HepG2 (cell line): ENCODE results near the gene MAP3K20. TPM values are rescaled to one million over a fixed set of nuclear protein-coding genes. Genes with fewer than 3 reads are reported as not detected.
"Not testable (repeated sequence)": the region's sequence is repeated elsewhere in the genome, so short reads cannot be mapped to it uniquely, and the experiment has no call there.

Experiments
- ATAC-seq: fragments of 200-7000 bp; cut with Tn5 transposase; 3 replicates; pipeline ENCODE4 v1.9.1; 2020; ENCODE audit warnings: mild to moderate bottlenecking, moderate library complexity
- BruUV-seq: library from RNA; stranded (reverse); fragments of 400-500 nt; replicated peaks from 2 replicates; lab custom pipeline; 2021; lab: Mats Ljungman, UMichigan
- CTCF ChIA-PET: fragments of 300-600 bp; formaldehyde crosslinking; extraction: SDS; loops from one replicate; lab custom pipeline; 2021; ENCODE audit warnings: low total read pairs, inconsistent platforms, low intra/inter-chr PET ratio; lab: Yijun Ruan, JAX
- POLR2A ChIA-PET: fragments of 350-600 bp; sonication (Branson Sonifier 250); formaldehyde crosslinking; loops from one replicate; lab custom pipeline; 2020; ENCODE audit warnings: antibody characterized with exemption, inconsistent platforms; lab: Yijun Ruan, JAX
- DNase-seq: peaks from one replicate; pipeline ENCODE4 v3.0.0-alpha.2; 2015; ENCODE audit warnings: low spot score
- FAIRE-seq: peaks from 3 replicates; lab custom pipeline; 2011; peaks lifted over from hg19 to GRCh38; lab: Jason Lieb, UNC
- H2AFZ ChIP-seq: one replicate; pipeline ENCODE4 v1.6.1; 2011; ENCODE audit warnings: low read length, inconsistent platforms
- H3K27ac ChIP-seq: fragments of 300-600 bp; 3 replicates; pipeline ENCODE4 v1.8.0; 2011; ENCODE audit warnings: mixed run types, mild to moderate bottlenecking, mixed read lengths, low read length, inconsistent platforms; ENCODE audit not compliant: insufficient read depth; ENCODE audit errors: extremely low read length
- H3K27me3 ChIP-seq, 2 experiments: fragments of 200-600 bp in 1 of 2; 2 replicates in 1 of 2; 3 replicates in 1 of 2; pipeline versions ENCODE4 v1.6.0 to v1.8.0; 2011; ENCODE audit warnings: low read length in 2 of 2, mild to moderate bottlenecking in 2 of 2, moderate library complexity in 2 of 2, inconsistent platforms in 1 of 2; ENCODE audit not compliant: insufficient read depth in 2 of 2, control insufficient read depth in 1 of 2
- H3K36me3 ChIP-seq, 2 experiments: fragments of 200-600 bp in 1 of 2; replicated peaks in 1 of 2; 2 replicates in 1 of 2; 3 replicates in 1 of 2; pipeline versions ENCODE4 v1.5.1 to v1.8.0; 2011; ENCODE audit warnings: low read length in 2 of 2, inconsistent platforms in 1 of 2; ENCODE audit not compliant: insufficient read depth in 2 of 2, control insufficient read depth in 1 of 2
- H3K4me1 ChIP-seq: 2 replicates; pipeline ENCODE4 v1.5.1; 2012; ENCODE audit warnings: low read length, inconsistent platforms; ENCODE audit not compliant: insufficient read depth
- H3K4me2 ChIP-seq: 2 replicates; pipeline ENCODE4 v1.6.0; 2011; ENCODE audit warnings: low read depth, low read length, inconsistent platforms
- H3K4me3 ChIP-seq, 3 experiments: fragments of 200-600 bp in 1 of 3; sonication (generic), shearing (Covaris generic) in 1 of 3; replicated peaks in 1 of 3; 2 replicates each; pipeline ENCODE4 v1.5.1; 2011 to 2016; ENCODE audit warnings: low read length in 3 of 3, inconsistent platforms in 2 of 3, low read depth in 2 of 3, mild to moderate bottlenecking in 2 of 3, control low read depth in 1 of 3, mixed read lengths in 1 of 3; ENCODE audit not compliant: insufficient read depth in 1 of 3
- H3K79me2 ChIP-seq: one replicate; pipeline ENCODE4 v1.6.1; 2011; ENCODE audit warnings: low read length, inconsistent platforms; ENCODE audit not compliant: insufficient read depth
- H3K9ac ChIP-seq: 2 replicates; pipeline ENCODE4 v1.6.0; 2011; ENCODE audit warnings: mild to moderate bottlenecking, low read depth, low read length, inconsistent platforms; ENCODE audit not compliant: insufficient read depth
- H3K9me3 ChIP-seq: 2 replicates; pipeline ENCODE4 v1.5.1; 2012; ENCODE audit warnings: mild to moderate bottlenecking, low read length
- H4K20me1 ChIP-seq: 2 replicates; pipeline ENCODE4 v1.6.0; 2011; ENCODE audit warnings: inconsistent platforms, mild to moderate bottlenecking, low read length, moderate library complexity; ENCODE audit not compliant: insufficient read depth
- MAFF ChIP-seq: IDR thresholded peaks from 2 replicates; pipeline ENCODE4 v1.6.1; 2011; ENCODE audit warnings: low read depth, low read length, improper control_type of control experiment
- MTF1 ChIP-seq: sonication (generic); formaldehyde crosslinking; IDR thresholded peaks from 2 replicates; pipeline ENCODE4 v1.5.0; 2020; ENCODE audit warnings: missing genetic modification reagents
- NFYC ChIP-seq: IDR thresholded peaks from 2 replicates; pipeline ENCODE4 v1.6.1; 2016; ENCODE audit warnings: missing genetic modification reagents, missing compliant biosample characterization
- WGBS: methylation state at CpG from one replicate; pipeline ENCODE4 v1.1.6; 2017; ENCODE audit warnings: low lambda C conversion rate; 5-methylcytosine and 5-hydroxymethylcytosine counted together
- in situ Hi-C: cut with HindIII; loops from 2 replicates; pipeline ENCODE4 v1.10.0; 2017; ENCODE audit warnings: low pct_unique_long_range_greater_than_20kb; ENCODE audit not compliant: extremely low pct_ligation_motif_present
- intact Hi-C: fragments of 100-400 bp; cut with micrococcal nuclease; formaldehyde crosslinking; loops from one replicate; pipeline ENCODE4 v1.10.0; 2022; ENCODE audit not compliant: unreplicated experiment
- polyA plus RNA-seq, 8 experiments: library from polyadenylated mRNA; depleted of rRNA in 3 of 8; stranded (reverse) in 7 of 8; unstranded in 1 of 8; fragments of >200 nt; fragmentation: Illumina TruSeq in 4 of 8; extraction: Trizol in 4 of 8; gene quantifications; 2 replicates each; pipeline versions ENCODE4 v1.2.1 to v1.2.3, GENCODE V29; 2011 to 2016; ENCODE audit warnings: low read depth in 4 of 8, missing spikeins in 1 of 8, mixed read lengths in 1 of 8; ENCODE audit not compliant: insufficient read depth in 1 of 8
- total RNA-seq, 5 experiments: library from RNA; depleted of rRNA; stranded (reverse); fragments of >200 nt; fragmentation: Illumina TruSeq; extraction: Trizol; gene quantifications; 2 replicates each; pipeline ENCODE4 v1.2.3, GENCODE V29; 2016; ENCODE audit warnings: low read depth in 1 of 5
- TF ChIP-seq, protein P1 (sequence below): IDR thresholded peaks from 2 replicates; pipeline ENCODE4 v1.6.1; 2016

The MAP3K20 gene
- total and polyA plus RNA-seq, 2 of the 13 experiments (the other 11 are each of a cell fraction or from before 2014, with no cell fraction given): 5.2 to 13.5 TPM

DNA sequence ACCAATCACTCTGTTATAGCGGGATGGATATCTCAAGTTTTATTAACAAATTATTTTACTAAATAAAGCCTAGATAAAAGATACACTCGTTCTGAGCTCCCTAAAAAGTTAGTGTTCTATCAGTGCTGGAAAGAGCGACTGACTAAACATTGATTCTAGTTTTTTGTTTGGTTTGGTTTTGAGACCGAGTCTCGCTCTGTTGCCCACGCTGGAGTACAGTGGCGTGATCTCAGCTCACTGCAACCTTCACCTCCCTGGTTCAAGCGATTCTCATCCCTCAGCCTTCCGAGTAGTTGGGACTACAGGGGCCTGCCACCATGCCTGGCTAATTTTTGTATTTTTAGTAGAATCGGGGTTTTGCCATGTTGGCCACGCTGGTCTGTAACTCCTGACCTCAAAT lies 205.2 kb downstream of the MAP3K20 start:
- no peaks in the 10 kb centered on the region; a peak in 1 of 5 replicates for H3K27me3 ChIP-seq
- CTCF ChIA-PET: no interaction called here
- no peaks in the 10 kb centered on the region for H3K9me3 ChIP-seq
- H3K4me1 ChIP-seq: no peaks in the 10 kb centered on the region
- 53% methylated on average over 11 of the region's 11 CpGs for WGBS
- H2AFZ ChIP-seq: no peak overlapping the region
- H3K4me2 ChIP-seq: no peak overlapping the region
- BruUV-seq: no TSS peak
- no peak overlapping the region for H3K9ac ChIP-seq
- TF ChIP-seq, protein P1, sequence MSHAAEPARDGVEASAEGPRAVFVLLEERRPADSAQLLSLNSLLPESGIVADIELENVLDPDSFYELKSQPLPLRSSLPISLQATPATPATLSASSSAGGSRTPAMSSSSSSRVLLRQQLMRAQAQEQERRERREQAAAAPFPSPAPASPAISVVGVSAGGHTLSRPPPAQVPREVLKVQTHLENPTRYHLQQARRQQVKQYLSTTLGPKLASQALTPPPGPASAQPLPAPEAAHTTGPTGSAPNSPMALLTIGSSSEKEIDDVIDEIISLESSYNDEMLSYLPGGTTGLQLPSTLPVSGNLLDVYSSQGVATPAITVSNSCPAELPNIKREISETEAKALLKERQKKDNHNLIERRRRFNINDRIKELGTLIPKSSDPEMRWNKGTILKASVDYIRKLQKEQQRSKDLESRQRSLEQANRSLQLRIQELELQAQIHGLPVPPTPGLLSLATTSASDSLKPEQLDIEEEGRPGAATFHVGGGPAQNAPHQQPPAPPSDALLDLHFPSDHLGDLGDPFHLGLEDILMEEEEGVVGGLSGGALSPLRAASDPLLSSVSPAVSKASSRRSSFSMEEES (CRISPR knock-in tag): no peak
- TF ChIP-seq MTF1 (CRISPR knock-in tag) (no peak), MAFF (no peak)
- no peak for ATAC-seq
- H4K20me1 ChIP-seq: no peaks in the 10 kb centered on the region
- POLR2A ChIA-PET: no interaction called here
- no peak for FAIRE-seq
- H3K79me2 ChIP-seq: no peaks in the 10 kb centered on the region
- in situ Hi-C loops (no loop called here), intact Hi-C loops (no loop called here)
- no peak overlapping the region for H3K27ac ChIP-seq
- no peaks in the 10 kb centered on the region for H3K36me3 ChIP-seq
- DNase-seq: no peak
- no peak overlapping the region for H3K4me3 ChIP-seq

DNA sequence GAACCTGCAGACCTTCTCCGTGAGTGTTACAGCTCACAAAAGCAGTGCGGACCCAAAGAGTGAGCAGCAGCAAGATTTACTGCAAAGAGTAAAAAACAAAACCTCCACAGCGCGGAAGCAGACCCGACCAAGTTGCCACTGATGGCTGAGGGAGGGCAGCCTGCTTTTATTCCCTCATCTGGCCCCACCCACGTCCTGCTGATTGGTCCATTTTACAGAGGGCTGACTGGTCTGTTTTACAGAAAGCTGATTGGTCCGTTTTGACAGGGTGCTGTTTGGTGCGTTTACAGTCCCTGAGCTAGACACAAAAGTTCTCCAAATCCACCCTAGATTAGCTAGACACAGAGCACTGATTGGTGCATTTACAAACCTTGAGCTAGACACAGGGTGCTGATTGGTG lies 206.3 kb downstream of the MAP3K20 start:
- H3K27me3 ChIP-seq, ATAC-seq, H3K36me3 ChIP-seq, CTCF ChIA-PET, H3K4me1 ChIP-seq, intact Hi-C loops, H3K9ac ChIP-seq, DNase-seq, H2AFZ ChIP-seq, FAIRE-seq, POLR2A ChIA-PET, H3K79me2 ChIP-seq, BruUV-seq, H3K9me3 ChIP-seq, H4K20me1 ChIP-seq, H3K4me3 ChIP-seq, H3K27ac ChIP-seq, H3K4me2 ChIP-seq, in situ Hi-C loops: not testable (repeated sequence)
- WGBS: 58% methylated on average over 8 of the region's 8 CpGs
- TF ChIP-seq NFYC (CRISPR knock-in tag): 0 out of 2 replicates have a peak, but pooled peaks have one; percentile 12
